Thoracic aorta (tissue), 2 donors: ENCODE results near the gene KLHDC10. TPM values are rescaled to one million over a fixed set of nuclear protein-coding genes. Genes with fewer than 3 reads are reported as not detected.

Experiments
- ATAC-seq: fragments of 150-250 bp; one replicate; pipeline ENCODE4 v1.8.0; 2017; ENCODE audit warnings: low read depth; ENCODE audit not compliant: insufficient number of reproducible peaks, low FRiP score
- DNase-seq: peaks from one replicate; pipeline ENCODE4 v3.0.0-alpha.2; 2020; ENCODE audit warnings: low spot score
- H3K27ac ChIP-seq, 2 donors: fragments of 200-600 bp; sonication (generic); 1 replicate in 1 of 2; 2 replicates in 1 of 2; pipeline ENCODE4 v1.5.1; 2016; ENCODE audit warnings: mild to moderate bottlenecking in 2 of 2, moderate library complexity in 2 of 2
- H3K27me3 ChIP-seq: fragments of 200-600 bp; sonication (generic); replicated peaks from 2 replicates; pipeline ENCODE4 v1.6.0; 2016; ENCODE audit warnings: mild to moderate bottlenecking; ENCODE audit not compliant: insufficient read depth
- H3K36me3 ChIP-seq: fragments of 200-600 bp; sonication (generic); one replicate; pipeline ENCODE4 v1.5.1; 2016
- H3K4me1 ChIP-seq, 2 donors: fragments of 200-600 bp; sonication (generic); 1 replicate in 1 of 2; 2 replicates in 1 of 2; pipeline versions ENCODE4 v1.5.1 to v1.6.0; 2016; ENCODE audit warnings: low read depth in 2 of 2, mild to moderate bottlenecking in 1 of 2; ENCODE audit not compliant: control insufficient read depth in 1 of 2
- H3K4me3 ChIP-seq: fragments of 200-600 bp; sonication (generic); 2 replicates; pipeline ENCODE4 v1.5.1; 2016; ENCODE audit warnings: mild to moderate bottlenecking
- H3K9me3 ChIP-seq: fragments of 200-600 bp; sonication (generic); 2 replicates; pipeline ENCODE4 v1.5.1; 2016
- total RNA-seq, 2 donors: library from RNA; depleted of rRNA; stranded (reverse); fragments of >200 nt; gene quantifications; one replicate each; pipeline versions ENCODE4 v1.1.0 to v1.2.3, GENCODE V29; 2016
- TF ChIP-seq, protein P1 (sequence below): fragments of 200-600 bp; sonication (generic); IDR thresholded peaks from one replicate; pipeline ENCODE4 v1.5.1; 2019; ENCODE audit warnings: antibody characterized with exemption

KLHDC10 gene
- total RNA-seq, 2 donors from 2014 or later = 24.3 to 26.7 TPM

DNA sequence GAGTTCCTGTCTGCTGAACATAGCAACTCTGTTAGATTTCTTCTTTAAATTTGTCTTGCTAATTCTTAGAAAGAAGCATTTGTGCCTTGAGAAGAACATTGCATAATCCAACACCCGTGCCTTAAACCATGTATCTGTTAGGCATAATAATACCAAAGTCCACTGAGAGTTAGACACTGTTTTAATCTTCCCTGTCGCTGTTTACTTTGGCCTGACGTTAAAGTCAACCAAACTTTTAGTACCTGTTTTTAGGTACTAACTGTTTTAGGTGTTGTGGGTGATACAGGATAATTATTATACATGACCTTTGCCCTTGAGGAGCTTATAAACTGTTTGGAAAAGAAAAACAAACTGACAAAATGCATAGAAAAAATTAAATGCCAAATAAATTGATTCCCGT is 43.6 kb downstream of the KLHDC10 start:
- no peak overlapping the region for H3K4me3 ChIP-seq
- ATAC-seq (no peak), DNase-seq (no peak)
- no peaks in the 10 kb centered on the region for H3K27me3 ChIP-seq
- no peaks in the 10 kb centered on the region for H3K36me3 ChIP-seq
- no peak overlapping the region for H3K27ac ChIP-seq
- H3K9me3 ChIP-seq = no peaks in the 10 kb centered on the region
- TF ChIP-seq, protein P1, sequence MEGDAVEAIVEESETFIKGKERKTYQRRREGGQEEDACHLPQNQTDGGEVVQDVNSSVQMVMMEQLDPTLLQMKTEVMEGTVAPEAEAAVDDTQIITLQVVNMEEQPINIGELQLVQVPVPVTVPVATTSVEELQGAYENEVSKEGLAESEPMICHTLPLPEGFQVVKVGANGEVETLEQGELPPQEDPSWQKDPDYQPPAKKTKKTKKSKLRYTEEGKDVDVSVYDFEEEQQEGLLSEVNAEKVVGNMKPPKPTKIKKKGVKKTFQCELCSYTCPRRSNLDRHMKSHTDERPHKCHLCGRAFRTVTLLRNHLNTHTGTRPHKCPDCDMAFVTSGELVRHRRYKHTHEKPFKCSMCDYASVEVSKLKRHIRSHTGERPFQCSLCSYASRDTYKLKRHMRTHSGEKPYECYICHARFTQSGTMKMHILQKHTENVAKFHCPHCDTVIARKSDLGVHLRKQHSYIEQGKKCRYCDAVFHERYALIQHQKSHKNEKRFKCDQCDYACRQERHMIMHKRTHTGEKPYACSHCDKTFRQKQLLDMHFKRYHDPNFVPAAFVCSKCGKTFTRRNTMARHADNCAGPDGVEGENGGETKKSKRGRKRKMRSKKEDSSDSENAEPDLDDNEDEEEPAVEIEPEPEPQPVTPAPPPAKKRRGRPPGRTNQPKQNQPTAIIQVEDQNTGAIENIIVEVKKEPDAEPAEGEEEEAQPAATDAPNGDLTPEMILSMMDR = no peak
- H3K4me1 ChIP-seq = no peaks in the 10 kb centered on the region

DNA sequence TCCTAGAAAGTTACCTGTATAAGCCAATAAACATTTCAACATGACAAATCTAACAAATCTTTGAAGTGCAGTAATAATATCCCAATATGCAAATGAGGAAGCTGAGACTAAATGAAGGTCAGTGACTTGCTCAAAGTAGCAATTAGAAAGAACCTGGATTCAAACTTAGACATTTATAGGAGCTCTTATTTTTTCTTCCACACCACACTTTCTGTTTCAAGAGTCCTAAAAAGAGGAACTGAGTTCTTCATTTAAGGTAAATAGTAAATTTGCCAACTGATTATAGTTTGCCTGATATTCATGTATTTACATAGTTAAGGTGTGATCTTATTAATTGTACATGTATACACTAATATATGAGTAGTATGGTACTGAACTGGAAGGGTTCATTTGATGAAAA is 44.0 kb downstream of the KLHDC10 start:
- Histone ChIP-seq H3K9me3 (no peaks in the 10 kb centered on the region), H3K36me3 (no peaks in the 10 kb centered on the region), H3K4me3 (no peak overlapping the region), H3K27ac (no peak overlapping the region), H3K27me3 (no peaks in the 10 kb centered on the region), H3K4me1 (no peaks in the 10 kb centered on the region)
- TF ChIP-seq, protein P1 = no peak
- DNase-seq = no peak
- ATAC-seq = no peak

DNA sequence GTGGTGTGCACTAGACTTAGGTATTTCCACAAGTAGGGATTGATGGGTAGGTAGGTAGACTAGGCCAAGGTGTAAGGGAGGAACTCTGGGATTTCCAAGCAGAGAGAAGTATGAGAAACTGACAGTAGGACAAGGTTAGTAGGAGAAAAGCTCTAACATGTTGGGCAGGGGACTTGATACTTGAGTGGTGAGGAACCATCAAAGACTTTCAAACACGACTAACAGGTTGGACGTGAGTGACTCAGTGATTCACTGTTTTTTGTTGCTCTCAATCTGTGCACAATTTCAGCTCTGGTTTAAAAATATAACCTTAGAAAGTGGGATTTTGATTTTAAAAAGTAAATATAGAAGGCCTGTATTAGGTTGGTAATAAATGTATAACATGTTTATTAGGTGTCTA is 44.4 kb downstream of the KLHDC10 start:
- Histone ChIP-seq H3K27me3 (no peaks in the 10 kb centered on the region), H3K36me3 (peaks cover under 1% of the 10 kb centered on the region), H3K4me3 (no peak overlapping the region), H3K9me3 (no peaks in the 10 kb centered on the region), H3K4me1 (no peaks in the 10 kb centered on the region), H3K27ac (no peak overlapping the region)
- TF ChIP-seq, protein P1 = no peak
- ATAC-seq (no peak), DNase-seq (no peak)

DNA sequence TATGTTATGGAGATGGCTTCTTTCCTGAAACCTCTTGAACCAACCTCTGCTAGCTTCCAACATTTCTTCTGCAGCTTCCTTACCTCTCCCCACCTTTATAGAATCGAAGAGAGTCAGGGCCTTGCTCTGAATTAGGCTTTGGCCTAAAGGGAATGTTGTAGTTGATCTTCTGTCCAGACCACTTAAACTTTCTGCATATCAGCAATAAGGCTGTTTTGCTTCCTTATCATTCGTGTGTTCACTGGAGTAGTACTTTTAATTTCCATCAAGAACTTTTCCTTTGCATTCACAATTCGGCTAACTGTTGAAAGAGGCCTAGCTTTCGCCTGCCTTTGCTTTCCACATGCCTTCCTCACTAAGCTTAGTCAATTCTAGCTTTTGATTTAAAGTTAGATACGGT is 48.0 kb downstream of the KLHDC10 start:
- Histone ChIP-seq H3K27me3 (no peaks in the 10 kb centered on the region), H3K4me1 (no peaks in the 10 kb centered on the region), H3K27ac (no peak overlapping the region), H3K4me3 (no peak overlapping the region), H3K36me3 (peaks cover 11% of the 10 kb centered on the region), H3K9me3 (no peaks in the 10 kb centered on the region)
- ATAC-seq (no peak), DNase-seq (no peak)
- TF ChIP-seq, protein P1 = no peak

DNA sequence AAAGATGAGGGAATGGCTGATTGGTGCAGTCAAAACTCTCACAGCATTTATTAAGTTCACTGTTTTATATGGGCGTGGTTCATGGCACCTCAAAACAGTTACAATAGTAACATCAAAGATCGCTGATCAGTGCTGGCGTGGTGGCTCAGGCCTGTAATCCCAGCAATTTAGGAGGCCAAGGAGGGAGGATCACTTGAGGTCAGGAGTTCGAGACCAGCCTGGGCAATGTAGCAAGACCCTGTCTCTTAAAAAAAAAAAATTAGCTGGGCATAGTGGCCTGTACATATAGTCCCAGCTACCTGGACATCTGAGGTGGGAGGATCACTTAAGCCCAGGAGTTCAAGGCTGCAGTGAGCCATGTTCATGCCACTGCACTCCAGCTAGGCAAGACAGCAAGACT is 48.5 kb downstream of the KLHDC10 start:
- Histone ChIP-seq H3K4me3 (no peak overlapping the region), H3K36me3 (peaks cover 11% of the 10 kb centered on the region), H3K9me3 (no peaks in the 10 kb centered on the region), H3K27ac (no peak overlapping the region), H3K4me1 (no peaks in the 10 kb centered on the region), H3K27me3 (no peaks in the 10 kb centered on the region)
- TF ChIP-seq, protein P1 = no peak
- ATAC-seq (no peak), DNase-seq (no peak)
